GM23338 (cell line): ENCODE data around the gene GLRX2.

Experiments used
- CREB1 ChIP-seq: fragments of 250-450 bp; sonication (Bioruptor Pico); IDR thresholded peaks from 2 replicates; pipeline ENCODE4 v1.5.0; 2020; ENCODE audit warnings: low read depth, mild to moderate bottlenecking, moderate library complexity
- CTCF ChIP-seq, 2 experiments: fragments of 200-600 bp in 1 of 2; sonication (generic) in 1 of 2; conservative IDR thresholded peaks; 2 replicates each; pipeline versions ENCODE4 v1.5.1 to v1.6.1; 2016 to 2017; ENCODE audit warnings: antibody characterized with exemption in 2 of 2, low read depth in 2 of 2, mild to moderate bottlenecking in 2 of 2, moderate library complexity in 1 of 2
- ETS1 ChIP-seq: IDR thresholded peaks from 2 replicates; pipeline ENCODE4 v1.6.1; 2016; ENCODE audit warnings: antibody characterized with exemption
- EZH2 ChIP-seq: fragments of 200-600 bp; sonication (generic); IDR thresholded peaks from one replicate; pipeline ENCODE4 v1.8.0; 2017; ENCODE audit warnings: antibody characterized with exemption, mild to moderate bottlenecking, low read depth; ENCODE audit not compliant: unreplicated experiment
- EZH2phosphoT487 ChIP-seq: fragments of 200-600 bp; sonication (generic); IDR thresholded peaks from one replicate; pipeline ENCODE4 v1.8.1; 2018; ENCODE audit warnings: antibody characterized with exemption; ENCODE audit not compliant: unreplicated experiment
- JUNB ChIP-seq: IDR thresholded peaks from one replicate; pipeline ENCODE4 v1.6.1; 2016; ENCODE audit warnings: antibody characterized with exemption; ENCODE audit not compliant: unreplicated experiment
- NANOG ChIP-seq: IDR thresholded peaks from 2 replicates; pipeline ENCODE4 v1.6.1; 2016; ENCODE audit warnings: antibody characterized with exemption, borderline replicate concordance
- POLR2AphosphoS5 ChIP-seq: IDR thresholded peaks from 2 replicates; pipeline ENCODE4 v1.6.1; 2016; ENCODE audit warnings: antibody characterized with exemption, low read depth
- REST ChIP-seq: IDR thresholded peaks from one replicate; pipeline ENCODE4 v1.6.1; 2018; ENCODE audit warnings: antibody characterized with exemption; ENCODE audit not compliant: unreplicated experiment
- ZNF114 ChIP-seq: fragments of 250-450 bp; sonication (Bioruptor Pico); IDR thresholded peaks from 2 replicates; pipeline ENCODE4 v1.5.0; 2020; ENCODE audit warnings: mild to moderate bottlenecking, moderate library complexity
- ZNF462 ChIP-seq: fragments of 250-450 bp; sonication (Bioruptor Pico); IDR thresholded peaks from 2 replicates; pipeline ENCODE4 v1.5.0; 2020; ENCODE audit warnings: mild to moderate bottlenecking, moderate library complexity

GRCh38 chr1:193070386-193070753 is 34.8 kb downstream of the GLRX2 start:
- TF ChIP-seq EZH2 (no peak), REST (no peak), CTCF (conservative IDR thresholded peaks at IDR 0.05; ENCODE audit: low read depth in 2 of 2) (no peak), POLR2AphosphoS5 (no peak), EZH2phosphoT487 (no peak), CREB1 (CRISPR knock-in tag) (no peak), ETS1 (no peak), NANOG (no peak), ZNF114 (no peak), JUNB (no peak), ZNF462 (no peak)
